ENCODE measurements around the gene ATP5F1D. TPM values are rescaled to one million over a fixed set of nuclear protein-coding genes. Genes with fewer than 3 reads are reported as not detected.

Gene ATP5F1D
- total and polyA plus RNA-seq, 2 of the 13 experiments (the other 11 are each of a cell fraction or from before 2014, with no cell fraction given) = 39.4 to 78.7 TPM

- TF ChIP-seq NFIC (IDR thresholded peaks at IDR 0.05; ENCODE audit: low read length) (no peak), ZNF432 (CRISPR knock-in tag; IDR thresholded peaks at IDR 0.05; ENCODE audit: borderline replicate concordance) (no peak), AKAP8 (CRISPR knock-in tag; IDR thresholded peaks at IDR 0.05) (0 out of 2 replicates have a peak, but pooled peaks have one; percentile 24), ZNF839 (CRISPR knock-in tag; IDR thresholded peaks at IDR 0.05; ENCODE audit: borderline replicate concordance) (no peak), ZNF639 (CRISPR knock-in tag; conservative IDR thresholded peaks at IDR 0.05) (no peak), NFKBIZ (CRISPR knock-in tag; IDR thresholded peaks at IDR 0.05) (no peak), ETV5 (CRISPR knock-in tag; IDR thresholded peaks at IDR 0.05; ENCODE audit: borderline replicate concordance) (no peak), YEATS4 (CRISPR knock-in tag; IDR thresholded peaks at IDR 0.05; ENCODE audit: borderline replicate concordance) (no peak), CAMTA2 (CRISPR knock-in tag; IDR thresholded peaks at IDR 0.05; ENCODE audit: borderline replicate concordance) (no peak), USF2 (IDR thresholded peaks at IDR 0.05; ENCODE audit: low read depth, low read length) (no peak), USF2 (CRISPR knock-in tag; IDR thresholded peaks at IDR 0.05; ENCODE audit: borderline replicate concordance) (no peak), MAFK (conservative IDR thresholded peaks at IDR 0.05 in 1 of 2, IDR thresholded peaks at IDR 0.05 in 1 of 2; ENCODE audit: low read length in 2 of 2) (no peak), ZMAT3 (CRISPR knock-in tag; conservative IDR thresholded peaks at IDR 0.05) (no peak), RBFOX2 (IDR thresholded peaks at IDR 0.05; ENCODE audit: low read depth, low read length) (0 out of 2 replicates have a peak, but pooled peaks have one; percentile 27)
- TF ChIP-seq, protein P1, sequence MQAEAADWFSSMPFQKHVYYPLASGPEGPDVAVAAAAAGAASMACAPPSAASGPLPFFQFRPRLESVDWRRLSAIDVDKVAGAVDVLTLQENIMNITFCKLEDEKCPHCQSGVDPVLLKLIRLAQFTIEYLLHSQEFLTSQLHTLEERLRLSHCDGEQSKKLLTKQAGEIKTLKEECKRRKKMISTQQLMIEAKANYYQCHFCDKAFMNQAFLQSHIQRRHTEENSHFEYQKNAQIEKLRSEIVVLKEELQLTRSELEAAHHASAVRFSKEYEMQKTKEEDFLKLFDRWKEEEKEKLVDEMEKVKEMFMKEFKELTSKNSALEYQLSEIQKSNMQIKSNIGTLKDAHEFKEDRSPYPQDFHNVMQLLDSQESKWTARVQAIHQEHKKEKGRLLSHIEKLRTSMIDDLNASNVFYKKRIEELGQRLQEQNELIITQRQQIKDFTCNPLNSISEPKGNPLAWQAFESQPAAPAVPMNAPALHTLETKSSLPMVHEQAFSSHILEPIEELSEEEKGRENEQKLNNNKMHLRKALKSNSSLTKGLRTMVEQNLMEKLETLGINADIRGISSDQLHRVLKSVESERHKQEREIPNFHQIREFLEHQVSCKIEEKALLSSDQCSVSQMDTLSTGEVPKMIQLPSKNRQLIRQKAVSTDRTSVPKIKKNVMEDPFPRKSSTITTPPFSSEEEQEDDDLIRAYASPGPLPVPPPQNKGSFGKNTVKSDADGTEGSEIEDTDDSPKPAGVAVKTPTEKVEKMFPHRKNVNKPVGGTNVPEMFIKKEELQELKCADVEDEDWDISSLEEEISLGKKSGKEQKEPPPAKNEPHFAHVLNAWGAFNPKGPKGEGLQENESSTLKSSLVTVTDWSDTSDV (CRISPR knock-in tag; IDR thresholded peaks at IDR 0.05) = no peak
- TF ChIP-seq, protein P2, sequence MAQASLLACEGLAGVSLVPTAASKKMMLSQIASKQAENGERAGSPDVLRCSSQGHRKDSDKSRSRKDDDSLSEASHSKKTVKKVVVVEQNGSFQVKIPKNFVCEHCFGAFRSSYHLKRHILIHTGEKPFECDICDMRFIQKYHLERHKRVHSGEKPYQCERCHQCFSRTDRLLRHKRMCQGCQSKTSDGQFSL (CRISPR knock-in tag; IDR thresholded peaks at IDR 0.05) = no peak
Measured at GRCh38 chr19:1213391-1214286, 27.9 kb upstream of the ATP5F1D start (continued).

Measured in HepG2 (cell line).